ENCODE results near the gene LCLAT1.

LCLAT1 gene

DNA sequence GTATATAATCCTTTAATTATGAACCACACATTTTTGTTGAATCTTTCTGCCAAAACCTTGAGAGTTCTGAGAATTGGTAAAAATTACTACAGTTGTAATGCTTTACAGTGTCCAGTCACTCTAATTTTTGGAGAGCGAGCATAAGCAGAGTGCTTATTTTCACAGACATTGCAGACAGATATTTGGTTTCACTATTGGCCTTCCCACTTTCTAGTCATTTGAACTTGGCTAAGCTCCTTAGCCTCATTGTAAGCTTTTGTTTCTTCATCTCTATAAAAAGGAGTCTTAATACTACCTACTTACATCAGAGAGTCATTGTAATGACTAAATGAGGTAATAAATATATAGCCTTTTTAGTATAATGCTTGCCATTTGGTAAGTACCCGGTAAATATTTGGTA lies 80.4 kb downstream of the LCLAT1 start:
- no peak for DNase-seq

DNA sequence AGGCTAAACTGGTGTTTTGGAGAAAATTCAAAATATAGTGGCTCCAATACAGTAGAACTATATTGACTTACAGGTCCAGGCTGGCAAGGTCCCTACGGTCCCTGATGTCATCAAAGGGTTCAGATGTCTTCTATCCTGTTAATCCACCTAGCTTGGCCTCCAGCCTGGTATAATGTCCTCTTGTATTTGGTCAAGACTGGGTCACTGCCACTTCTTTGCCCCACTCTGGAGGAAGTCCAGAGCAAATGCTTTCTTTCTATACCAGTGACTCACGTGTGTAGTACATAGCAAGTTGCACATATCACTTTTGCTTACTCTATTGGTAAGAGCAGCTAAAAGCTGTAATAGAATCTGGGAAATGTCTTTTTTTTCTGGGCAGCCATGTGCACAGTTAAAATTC lies 80.8 kb downstream of the LCLAT1 start:
- no peak for DNase-seq

DNA sequence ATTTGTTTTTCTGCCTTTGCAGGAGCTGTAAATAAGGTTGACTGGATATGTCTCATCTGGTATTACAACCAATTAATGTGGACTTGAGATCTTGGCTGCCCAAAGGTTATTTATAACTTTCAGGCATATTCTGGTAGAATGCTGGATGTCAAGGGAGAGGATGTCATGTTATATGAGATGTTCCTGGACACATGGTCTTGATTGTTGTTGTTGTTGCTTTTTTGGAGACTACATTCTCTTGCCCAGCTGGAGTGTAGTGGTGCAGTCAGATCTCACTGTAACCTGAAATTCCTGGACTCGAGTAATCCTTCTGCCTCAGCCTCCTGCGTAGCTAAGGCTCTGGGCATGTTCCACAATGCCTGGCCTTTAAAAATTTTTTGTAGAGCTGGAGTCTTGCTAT lies 83.3 kb downstream of the LCLAT1 start:
- DNase-seq: no peak

DNA sequence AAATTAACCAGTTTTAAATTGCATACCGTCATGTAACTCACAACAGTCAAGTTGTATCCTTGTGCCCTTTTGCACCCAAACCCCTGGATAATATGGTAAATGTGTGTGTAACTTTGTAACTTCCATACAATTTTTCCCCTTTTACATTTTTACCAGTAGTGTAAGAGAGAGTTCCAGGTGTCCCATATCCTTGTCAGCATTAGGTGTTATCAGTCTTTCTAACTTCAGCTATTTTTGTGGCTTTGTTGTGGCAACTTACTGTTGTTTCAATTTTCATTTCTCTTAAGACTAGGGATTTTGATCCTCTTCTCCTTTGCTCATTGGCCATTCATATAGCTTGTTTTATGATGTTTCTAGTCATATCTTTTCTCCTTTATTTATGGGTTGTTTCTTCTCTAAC lies 94.6 kb downstream of the LCLAT1 start:
- no peak for DNase-seq

DNA sequence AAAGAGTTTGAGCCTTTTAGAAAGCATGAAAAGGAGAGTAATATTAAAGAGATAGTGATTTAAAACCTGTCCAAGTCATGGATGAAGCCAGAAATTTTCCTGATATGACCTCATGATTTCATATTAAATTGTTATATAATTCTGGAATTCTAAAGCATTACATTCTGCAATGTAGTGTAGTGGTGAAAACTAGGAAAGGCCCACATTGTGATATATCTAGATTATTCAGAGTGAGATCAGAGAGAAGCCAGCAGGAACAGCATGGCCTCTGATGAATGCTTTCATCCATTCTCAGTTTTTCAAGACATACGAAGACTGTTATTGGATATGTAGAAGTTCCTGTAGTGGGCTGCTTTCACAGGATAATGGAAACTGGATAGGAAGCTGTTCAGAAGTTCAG lies 98.8 kb downstream of the LCLAT1 start:
- no peak for DNase-seq

DNA sequence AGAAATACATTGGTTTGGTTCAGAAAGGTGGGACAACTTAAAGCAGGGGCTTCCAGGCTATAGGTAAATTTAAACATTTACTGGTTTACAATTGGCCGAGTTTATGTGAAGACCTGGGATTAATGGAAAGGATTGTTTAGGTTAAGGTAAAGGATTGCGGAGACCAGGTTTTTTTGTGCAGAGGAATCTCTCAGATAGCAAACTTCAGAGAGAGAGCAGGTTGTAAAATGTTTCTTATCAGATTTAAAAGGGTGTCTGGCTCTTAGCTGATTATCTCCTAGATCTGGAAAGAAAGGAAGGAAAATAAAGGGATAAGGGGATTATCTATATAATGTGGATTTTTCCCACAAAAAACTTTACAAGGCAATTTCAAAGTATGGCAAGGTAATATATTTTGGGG lies 101.3 kb downstream of the LCLAT1 start:
- DNase-seq: no peak

DNA sequence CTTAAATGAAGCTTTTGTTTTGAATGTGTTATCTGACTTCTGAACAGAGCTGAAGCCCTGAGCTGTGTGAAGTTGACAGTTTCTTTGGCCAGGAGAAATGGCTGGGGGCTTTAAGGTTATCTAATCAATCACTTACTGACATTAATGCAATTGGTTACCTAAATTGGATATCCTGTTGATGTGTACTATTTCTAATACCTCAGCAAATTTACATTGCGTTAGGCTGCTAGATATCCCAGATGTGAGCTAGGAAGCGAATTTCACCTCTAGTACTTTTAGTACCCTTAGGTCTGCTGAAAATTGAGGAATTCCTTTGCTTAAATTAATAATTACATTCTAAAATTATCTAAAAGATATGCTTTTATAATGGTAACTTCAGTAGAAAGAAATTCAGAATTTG lies 102.0 kb downstream of the LCLAT1 start:
- DNase-seq: no peak

DNA sequence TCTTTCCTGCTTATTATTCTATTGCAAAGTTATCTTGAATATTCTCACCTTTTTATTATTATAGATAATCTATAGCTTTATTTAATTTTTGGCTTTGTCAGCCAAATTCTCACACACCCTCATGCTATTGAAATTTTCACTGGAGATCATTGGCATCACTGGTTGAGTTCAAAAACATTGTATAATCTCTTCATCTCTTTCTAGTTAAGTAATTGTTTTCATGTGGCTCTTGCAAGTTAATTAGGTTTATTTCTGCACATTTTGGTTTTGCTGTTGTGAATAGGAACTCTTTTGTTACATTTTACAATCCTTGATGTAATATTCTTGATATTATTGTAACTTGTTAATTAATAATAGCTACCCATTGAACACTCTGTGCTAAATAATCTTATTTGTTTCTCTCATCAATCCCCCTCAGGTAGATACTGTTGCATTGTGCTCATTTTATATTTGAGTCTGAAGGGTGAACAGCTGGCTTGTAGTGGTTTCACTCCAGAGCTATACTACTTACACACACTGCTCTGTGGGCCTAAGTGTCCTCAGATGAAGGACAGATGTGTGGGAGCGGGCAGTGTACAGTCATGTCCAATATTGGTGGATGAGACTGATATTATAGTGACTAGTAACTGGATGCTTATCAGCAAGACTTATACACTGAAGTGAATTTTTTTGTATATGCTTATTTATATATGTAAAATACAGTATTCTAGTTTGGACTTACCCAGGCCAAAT lies 112.7 kb downstream of the LCLAT1 start:
- DNase-seq: no peak

DNA sequence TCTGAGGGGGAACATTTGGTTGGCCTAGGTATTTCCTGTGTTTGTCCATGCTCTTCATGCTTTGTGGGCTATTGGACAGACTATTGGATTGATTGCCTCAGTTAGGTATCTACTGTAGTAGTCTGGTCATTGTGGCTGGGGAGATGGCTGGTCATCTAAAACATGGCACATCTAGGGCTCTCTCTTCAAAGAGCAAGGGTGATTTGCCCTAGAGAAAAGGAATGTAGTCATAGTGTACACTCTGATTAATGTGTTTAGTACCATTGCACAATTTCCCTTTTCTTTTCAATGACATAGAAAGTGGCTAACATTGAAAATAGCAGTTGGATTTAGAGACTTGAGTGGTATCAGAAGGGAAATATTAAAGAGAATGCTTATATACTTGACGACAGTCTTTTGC lies 114.3 kb downstream of the LCLAT1 start:
- no peak for DNase-seq

DNA sequence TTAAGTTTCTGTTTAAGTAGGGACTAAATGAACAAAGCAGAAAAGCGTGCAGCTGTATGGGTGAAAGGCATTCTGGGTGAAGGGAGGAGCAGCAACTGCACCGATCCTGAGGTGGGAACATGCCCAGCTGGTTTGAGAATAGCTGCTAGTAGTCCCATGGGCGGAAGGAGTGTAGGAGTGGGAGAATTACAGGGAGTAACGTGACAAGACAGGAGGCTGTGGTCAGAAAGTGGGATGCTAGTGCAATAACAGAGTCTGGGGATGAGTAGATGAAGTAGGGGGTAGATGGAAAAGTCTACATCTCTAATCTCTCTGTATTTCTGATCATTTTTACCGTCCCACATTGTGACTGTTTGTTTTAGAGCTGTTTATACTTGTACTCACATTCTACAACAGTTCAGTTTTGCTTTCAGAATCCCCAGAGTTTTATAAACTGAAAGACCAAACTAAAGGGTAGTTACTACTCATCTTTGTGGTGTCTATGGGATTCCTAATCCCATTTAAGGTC lies 118.9 kb downstream of the LCLAT1 start:
- no peak for DNase-seq

DNA sequence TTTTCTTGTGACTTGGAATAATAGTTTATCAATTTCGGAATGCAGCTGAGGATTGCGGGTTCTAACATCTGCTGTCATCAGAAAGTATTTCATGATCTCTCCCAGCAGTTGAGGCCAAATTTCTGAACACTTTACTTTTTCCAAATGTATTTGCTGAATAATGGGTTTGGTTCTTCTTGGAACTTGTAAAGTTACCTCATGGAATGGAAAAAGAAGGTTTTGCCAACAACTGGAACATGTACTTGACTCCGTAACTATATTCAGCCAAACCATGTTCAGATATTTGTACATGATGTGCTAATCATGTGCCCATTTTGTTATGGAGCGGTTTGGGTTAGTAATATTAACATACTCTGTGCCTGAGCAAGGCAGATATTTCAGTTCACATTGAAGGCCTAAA lies 119.6 kb downstream of the LCLAT1 start:
- no peak for DNase-seq

DNA sequence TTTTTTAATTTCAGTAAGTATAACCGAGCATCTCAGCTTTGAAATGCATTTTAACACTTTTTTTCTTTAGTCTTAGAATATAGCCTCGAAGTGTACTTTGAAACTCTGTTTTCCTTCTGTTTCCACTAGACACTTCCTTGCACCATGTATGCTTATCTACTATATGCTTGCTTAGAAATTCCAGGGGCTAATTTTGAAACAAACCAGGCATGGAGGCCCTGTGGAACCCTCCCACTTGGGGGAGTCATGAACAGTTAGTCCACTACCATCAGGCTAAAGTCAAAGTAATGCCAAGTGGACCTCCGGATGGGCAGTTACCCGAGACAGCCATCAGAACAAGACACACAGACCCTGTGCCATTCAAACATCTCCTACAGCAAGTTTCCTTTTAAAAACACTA lies 120.3 kb downstream of the LCLAT1 start:
- no peak for DNase-seq

DNA sequence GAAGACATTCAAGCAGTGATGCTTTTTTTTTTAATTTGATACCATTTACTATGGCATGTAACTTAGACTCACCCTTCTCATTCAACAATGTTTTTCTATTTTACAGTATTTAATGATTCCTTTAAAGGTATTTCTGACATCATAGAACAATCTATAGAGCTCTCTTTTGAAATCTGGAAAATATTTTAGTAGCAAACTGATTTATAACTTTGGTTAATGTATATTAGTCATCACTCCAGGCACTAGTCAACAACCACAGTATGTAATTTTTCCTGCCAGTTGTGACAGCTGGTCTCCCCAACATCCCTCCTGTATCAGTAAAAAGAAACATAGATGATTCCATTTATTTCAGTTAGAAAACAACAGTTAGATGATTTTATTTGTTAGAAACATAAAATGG lies 122.9 kb downstream of the LCLAT1 start:
- no peak for DNase-seq

DNA sequence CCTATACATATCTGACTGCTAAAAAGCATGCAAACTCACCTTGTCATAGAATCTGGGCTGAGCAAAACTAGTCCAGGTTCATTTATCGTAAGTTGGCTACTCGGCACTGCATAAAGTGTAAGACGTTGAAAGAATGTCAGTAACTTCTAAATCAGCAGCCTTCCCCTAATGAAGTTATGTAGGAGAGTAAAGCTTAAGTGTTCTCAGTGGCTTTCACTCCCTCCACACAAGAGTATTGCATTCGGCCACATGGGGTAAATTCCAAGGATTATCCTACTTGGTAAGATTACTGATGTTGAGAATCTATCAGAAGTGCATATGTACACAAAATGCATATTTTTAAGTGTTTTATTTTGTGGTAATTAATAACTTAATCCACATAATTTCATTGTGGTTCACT lies 130.1 kb downstream of the LCLAT1 start:
- DNase-seq: no peak

DNA sequence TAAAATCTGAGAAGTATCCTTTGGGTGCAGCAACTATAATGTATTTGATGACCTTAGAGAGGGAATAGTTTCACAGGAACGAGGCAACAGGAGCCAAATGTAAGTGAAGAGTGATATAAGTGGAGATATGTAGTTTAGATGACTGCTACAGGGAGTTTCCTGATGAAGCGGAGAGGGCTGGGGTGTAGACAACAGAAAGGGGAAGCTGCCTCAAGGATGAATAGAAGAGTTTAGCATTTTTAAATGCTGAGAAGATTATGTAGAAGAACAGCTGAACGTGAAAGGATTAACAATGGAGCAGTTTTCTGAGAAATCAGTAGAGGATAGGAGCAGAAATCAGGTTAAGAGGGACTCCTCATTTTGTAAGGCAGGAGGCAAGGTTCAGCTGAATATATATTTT lies 133.3 kb downstream of the LCLAT1 start:
- no peak for DNase-seq

DNA sequence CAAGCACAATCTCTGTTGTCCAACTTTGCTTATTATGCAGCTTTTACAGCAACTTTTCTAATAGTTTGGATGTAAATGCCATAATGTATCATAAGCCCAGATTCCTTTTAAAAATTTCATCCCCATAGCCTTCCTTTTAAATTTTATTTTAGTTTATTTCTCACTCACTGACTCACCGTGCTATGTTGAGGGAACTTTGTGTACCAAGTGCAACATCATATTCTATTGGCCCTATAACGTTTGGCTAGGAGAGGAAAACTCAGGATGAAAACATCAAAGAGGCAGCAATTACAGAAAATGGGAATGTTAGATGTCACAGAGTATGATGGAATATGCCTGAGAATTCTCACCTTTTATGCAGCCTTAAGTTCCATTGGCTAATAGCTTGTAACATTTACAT lies 135.5 kb downstream of the LCLAT1 start:
- DNase-seq: no peak

DNA sequence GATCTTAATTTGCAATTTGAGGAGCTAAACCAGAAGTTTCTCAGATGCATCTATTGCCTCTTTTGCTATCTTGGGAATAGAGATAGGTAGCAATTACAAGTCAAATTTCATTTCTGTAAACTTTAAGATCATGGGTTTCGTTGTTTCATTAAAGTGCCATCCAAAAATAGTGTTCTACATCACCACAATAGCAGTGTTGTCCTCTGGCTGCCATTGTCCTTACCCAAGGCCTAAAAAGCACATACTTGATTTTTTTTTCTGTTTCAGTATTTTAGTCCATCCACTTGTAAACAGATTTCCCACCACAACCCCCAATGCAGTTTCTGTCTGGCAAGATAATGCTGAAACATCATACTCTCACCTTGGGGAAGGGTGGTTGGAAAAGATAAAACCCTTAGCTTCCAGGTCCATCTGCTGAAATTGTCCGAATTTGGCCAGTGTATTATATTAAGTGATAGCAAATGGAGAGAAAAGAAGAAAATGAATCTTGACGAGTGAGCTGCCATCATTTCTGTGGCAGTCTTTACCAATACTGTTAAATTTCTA lies 136.2 kb downstream of the LCLAT1 start:
- no peak for DNase-seq

DNA sequence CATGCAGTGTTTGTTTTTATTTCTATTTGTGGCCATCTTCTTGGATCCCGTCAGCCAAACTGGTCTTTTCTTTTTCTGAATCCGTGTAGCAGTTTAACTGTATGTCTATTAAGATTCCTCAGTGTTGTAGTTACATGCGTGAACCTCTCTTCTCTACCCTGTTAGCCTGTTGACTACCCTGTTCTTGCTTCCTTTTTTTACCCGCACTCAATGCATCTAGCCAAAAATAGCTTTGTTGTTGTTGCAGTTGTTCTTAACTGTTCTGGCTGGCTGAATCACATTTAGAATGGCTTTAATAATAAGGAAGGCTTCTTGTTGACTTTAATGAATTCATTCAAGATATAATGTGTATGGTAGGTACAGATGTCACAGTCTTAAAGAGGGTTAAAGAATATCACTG lies 137.1 kb downstream of the LCLAT1 start:
- no peak for DNase-seq

DNA sequence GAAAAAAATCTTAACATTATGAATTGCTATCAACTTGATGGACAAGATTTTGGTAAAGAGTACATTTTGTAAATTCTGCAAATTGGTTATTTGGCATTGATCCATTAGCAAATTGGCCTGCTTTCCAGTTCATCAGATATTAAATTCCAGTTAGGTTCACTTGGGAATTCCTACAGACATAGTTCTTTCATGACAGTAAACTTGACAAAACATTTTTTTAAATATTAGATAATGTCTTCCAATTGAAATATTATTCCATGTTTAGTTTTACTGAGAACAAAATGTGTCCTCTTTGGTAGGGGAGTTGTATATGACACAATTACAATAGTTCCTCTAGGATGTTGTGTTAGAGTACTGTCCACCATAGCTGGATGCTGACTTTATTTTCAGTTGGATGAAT lies 141.9 kb downstream of the LCLAT1 start:
- DNase-seq: no peak

DNA sequence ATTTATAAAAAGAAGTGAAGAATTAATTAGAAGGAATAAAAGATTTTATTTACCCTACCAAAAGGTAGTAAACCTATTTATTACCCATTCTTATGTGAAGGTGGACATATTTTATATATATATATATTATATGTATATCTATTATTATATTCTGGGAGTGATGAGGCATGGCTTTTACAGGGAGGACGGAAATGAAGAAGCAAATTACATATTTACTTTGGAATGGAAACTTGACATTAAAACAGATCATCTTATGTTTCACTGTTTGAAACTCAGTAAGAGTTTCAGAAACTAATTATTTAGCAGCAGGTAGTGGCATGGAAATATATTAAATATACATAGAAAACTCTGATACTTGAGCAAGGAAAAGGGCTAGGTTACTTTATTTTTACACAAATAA lies 143.4 kb downstream of the LCLAT1 start:
- DNase-seq: no peak

DNA sequence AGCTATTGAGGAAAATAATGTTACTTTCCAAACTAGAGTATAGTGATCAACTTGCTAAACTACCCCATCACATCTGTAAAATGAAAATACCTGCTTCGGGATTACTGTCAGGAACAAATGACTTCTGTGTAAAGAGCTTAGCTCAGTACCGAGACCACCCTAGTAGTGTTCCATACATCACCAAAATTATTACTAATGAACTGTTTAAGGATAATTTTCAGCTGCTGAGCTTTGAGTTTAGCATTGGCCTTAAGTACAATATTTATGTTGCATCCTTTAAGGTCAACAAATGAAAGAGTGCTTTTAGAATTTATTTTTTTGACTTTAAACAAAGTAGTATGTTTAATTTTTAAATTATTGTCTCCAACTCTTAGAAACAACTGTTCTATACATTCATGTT lies 144.1 kb downstream of the LCLAT1 start:
- DNase-seq: no peak

DNA sequence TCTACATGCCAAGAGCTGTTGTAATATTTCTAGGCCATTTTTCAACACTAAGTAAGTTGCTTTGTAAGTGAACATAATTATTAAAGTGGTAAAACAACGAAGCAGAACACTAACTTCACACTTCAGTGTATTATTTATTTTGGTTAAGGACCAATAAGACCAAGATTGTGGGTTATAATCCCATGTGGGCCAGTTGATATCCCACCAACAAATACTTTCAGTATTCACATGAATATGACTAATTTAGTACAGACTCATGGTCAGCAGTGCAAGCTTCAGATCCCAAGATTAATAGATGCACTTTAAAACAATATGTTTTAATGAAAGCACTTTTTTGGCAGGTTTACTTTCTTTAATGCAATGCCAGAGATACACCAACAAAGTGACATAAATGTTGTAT lies 154.3 kb downstream of the LCLAT1 start:
- DNase-seq: no peak

DNA sequence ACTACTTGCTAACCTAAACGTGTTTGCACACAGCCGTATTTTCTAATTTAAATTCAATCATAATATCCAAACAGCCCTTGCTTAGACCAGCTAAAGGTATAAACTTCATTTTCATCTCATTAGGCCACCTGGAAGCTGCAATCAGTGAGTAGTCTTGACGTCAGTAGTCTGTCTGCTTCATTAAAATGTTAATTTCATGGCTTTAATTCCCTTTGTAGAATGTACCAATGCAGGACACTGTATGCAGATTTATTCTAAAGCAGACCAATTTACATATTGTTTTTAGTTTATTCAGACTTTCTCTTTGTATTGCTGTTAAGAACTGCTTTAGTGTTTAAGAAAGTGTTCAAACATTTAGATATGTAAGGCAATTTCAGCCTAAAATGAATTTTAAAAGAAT lies 158.2 kb downstream of the LCLAT1 start:
- DNase-seq: no peak

DNA sequence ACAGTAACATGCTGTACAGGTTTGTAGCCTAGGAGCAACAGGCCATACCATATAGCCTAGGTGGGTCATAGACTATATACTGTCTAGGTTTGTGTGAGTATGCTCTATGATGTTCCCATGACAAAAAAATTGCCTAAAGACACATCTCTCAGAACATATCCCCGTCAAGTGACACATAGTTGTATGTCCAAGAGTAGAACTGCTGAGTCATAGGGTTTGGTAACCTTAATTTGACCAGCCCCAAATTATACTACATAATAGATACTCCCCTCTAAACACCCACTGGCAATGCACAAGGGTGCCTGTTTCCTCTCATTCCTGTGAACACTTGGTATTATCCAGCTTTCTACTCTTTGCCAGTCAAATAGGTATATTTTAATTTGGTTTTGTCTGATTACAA lies 161.6 kb downstream of the LCLAT1 start:
- DNase-seq: no peak

DNA sequence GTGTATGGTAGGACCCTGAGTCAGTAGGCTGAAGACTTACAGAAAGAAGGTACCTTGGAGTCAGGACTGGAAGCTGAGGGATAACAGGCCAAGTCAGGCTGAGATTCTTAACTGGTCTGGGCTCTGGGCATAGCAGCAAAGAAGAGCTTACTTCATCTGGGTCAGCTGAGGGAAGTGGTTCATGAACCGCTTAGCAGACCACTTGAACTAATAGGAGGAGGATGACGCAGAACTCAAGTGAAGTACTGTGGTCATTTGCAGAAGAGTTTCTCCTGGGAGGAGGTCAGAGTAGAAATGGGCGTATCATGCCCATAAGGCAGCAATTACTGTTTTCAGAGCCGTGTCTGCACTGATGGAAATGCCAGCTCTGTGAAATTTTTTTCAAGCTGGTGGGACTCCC lies 164.5 kb downstream of the LCLAT1 start:
- DNase-seq: no peak
